Measurements from ENCODE around the gene C19orf38.

DNA sequence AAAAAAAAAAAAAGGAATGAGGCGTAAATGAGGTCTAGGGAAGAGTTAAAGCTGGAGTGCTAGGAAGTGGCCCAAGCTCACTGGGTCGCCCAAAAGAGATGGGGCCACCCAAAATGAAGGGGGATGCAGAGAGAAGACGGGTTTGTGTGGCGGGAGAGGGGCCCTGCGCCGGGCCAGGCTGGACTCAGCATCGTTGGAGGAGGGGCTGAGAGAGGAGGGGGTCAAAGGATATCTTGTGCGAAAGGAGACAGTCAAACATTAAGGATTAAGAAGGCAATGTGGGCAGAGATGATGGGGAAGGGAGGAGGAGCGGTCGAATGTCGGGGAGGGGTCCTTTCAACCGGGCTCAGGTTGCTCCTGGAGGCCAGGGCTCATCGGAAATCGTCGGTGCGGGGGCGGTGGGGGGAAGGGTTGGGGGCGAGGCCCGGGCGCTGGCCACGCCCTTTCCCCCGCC is 22.3 kb downstream of the C19orf38 start:
- TF ChIP-seq POLR2A (IDR thresholded peaks at IDR 0.05; ENCODE audit: low read length) = peak; percentile 43
- no peak for TF ChIP-seq CHD2 (IDR thresholded peaks at IDR 0.05; ENCODE audit: low read length, partially characterized antibody)
- no peak for TF ChIP-seq EP300 (IDR thresholded peaks at IDR 0.05)
- TF ChIP-seq, protein P1, sequence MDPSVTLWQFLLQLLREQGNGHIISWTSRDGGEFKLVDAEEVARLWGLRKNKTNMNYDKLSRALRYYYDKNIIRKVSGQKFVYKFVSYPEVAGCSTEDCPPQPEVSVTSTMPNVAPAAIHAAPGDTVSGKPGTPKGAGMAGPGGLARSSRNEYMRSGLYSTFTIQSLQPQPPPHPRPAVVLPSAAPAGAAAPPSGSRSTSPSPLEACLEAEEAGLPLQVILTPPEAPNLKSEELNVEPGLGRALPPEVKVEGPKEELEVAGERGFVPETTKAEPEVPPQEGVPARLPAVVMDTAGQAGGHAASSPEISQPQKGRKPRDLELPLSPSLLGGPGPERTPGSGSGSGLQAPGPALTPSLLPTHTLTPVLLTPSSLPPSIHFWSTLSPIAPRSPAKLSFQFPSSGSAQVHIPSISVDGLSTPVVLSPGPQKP (IDR thresholded peaks at IDR 0.05; ENCODE audit: low read depth, low read length) = no peak
- no peak for TF ChIP-seq CTCF (IDR thresholded peaks at IDR 0.05)
- TF ChIP-seq, protein P2, sequence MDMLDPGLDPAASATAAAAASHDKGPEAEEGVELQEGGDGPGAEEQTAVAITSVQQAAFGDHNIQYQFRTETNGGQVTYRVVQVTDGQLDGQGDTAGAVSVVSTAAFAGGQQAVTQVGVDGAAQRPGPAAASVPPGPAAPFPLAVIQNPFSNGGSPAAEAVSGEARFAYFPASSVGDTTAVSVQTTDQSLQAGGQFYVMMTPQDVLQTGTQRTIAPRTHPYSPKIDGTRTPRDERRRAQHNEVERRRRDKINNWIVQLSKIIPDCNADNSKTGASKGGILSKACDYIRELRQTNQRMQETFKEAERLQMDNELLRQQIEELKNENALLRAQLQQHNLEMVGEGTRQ (IDR thresholded peaks at IDR 0.05) = no peak
- TF ChIP-seq TFCP2L1 (CRISPR knock-in tag; IDR thresholded peaks at IDR 0.05) = no peak
- TF ChIP-seq HEYL (CRISPR knock-in tag; IDR thresholded peaks at IDR 0.05) = no peak
- no peak for TF ChIP-seq BHLHE40 (IDR thresholded peaks at IDR 0.05; ENCODE audit: low read depth, low read length)
- no peak for TF ChIP-seq KDM1A (IDR thresholded peaks at IDR 0.05; ENCODE audit: low read depth)
- TF ChIP-seq MAX (IDR thresholded peaks at IDR 0.05) = 0 out of 2 replicates have a peak, but pooled peaks have one; percentile 6
- no peak for TF ChIP-seq EHMT2 (IDR thresholded peaks at IDR 0.05; ENCODE audit: low read depth)
- TF ChIP-seq GATA3 (IDR thresholded peaks at IDR 0.05; ENCODE audit: borderline replicate concordance) = no peak
